ENCODE results near the gene SCML1.

Gene SCML1

GRCh38 chrX:17736856-17737709, at the start of gene SCML1:
Gene SCML1 (plus strand): TSS chrX:17737493. CDS start chrX:17744187, 6,694 bp downstream.
- DNase-seq (ENCODE audit: low read depth, low spot score) = peak; percentile 84

DNA sequence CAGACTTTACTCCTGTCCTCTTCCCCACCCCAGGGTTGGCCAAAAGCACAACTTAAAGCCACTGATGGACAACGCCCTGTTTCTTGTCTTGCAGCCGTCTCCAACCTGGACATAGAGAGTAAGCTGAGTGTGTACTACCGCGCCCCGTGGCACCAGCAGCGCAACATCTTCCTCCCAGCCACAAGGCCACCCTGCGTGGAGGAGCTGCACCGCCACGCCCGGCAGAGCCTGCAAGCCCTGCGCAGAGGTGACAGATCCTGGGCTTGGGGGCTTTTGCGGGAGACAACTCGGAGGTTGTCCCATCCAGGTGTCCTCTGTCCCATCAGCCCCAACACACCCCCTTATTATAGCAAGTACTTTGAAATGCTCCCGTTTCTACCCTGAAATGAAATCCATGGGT, 49.6 kb upstream of the SCML1 start:
- no peak for DNase-seq (ENCODE audit: low read depth, low spot score)

DNA sequence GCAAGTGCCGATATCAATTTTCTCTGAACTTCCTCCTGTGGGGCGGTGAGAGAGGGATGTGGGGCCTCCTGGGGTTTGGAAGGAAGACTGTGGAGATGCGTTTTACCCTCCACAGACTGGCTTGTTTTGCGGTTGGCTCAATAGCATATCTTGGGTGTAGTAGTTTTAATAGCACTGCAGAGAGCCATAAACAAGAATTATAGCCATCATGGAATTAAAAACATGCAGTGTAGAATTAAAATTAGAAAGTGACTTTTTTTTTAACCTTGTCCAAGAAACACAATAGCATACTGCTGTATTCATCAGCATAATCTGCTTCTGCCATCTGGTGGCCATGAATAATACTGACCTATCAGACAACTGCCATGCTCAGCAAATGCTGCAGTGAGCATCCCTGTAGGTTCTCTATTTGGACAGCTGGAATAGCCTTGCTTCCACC, 47.3 kb upstream of the SCML1 start:
- DNase-seq (ENCODE audit: low read depth, low spot score) = peak; percentile 65

DNA sequence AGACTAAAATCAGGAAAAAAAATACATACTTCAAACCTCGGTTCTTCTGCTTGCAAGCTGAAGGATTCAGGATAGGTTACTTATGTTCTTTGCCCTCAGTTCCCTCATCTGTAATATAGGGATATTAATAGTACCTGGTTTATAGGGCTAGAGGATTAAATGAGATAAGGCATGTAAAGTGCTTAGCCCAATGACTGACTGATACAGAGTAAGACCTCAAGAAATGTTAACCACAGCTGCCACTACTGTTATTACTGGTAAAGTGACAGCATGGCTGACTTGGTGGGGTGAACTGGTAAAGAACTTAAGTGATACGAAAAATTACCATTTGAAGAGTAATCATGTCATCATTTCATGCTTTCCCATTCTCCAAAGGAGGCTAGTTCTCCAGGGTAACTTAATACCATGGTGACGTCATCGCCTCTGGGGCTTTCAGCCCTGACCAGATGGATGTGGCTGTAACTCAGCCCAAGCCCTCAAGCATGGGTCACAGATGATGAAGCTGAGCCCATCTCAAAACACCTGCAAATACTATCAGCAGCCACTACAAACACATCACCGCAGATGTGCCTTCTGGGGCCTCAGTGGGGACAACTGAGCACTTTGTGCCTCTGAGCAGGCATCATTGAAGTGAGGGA, 44.5 kb upstream of the SCML1 start:
- no peak for DNase-seq (ENCODE audit: low read depth, low spot score)

- DNase-seq (ENCODE audit: low read depth, low spot score) = no peak
Measured at GRCh38 chrX:17697191-17697590, 40.1 kb upstream of the SCML1 start.

GRCh38 chrX:17700976-17701375, 36.3 kb upstream of the SCML1 start:
- no peak for DNase-seq (ENCODE audit: low read depth, low spot score)

- no peak for DNase-seq (ENCODE audit: low read depth, low spot score)
Measured at GRCh38 chrX:17703201-17703600, 34.1 kb upstream of the SCML1 start.

DNA sequence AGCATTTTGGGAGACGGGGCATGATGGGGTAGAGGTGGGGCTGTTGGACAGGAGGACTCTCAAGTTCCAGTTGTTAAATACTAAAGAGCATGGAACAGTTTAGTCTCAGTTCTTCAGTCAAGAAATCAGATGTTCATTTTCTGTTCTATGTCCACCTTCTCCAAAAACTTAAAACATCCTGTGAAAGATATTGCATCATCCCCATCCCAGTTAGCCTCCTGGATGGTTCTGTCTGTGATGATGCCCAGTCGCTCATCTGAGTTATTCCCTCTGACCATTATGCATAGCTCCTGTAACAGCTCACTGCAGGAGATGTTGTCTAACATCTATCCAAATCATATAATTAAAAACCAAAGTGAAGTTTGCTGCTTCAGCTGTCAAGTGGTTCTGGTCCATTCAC, 32.1 kb upstream of the SCML1 start:
- no peak for DNase-seq (ENCODE audit: low read depth, low spot score)

- no peak for DNase-seq (ENCODE audit: low read depth, low spot score)
Measured at GRCh38 chrX:17706676-17707075, 30.6 kb upstream of the SCML1 start.

DNA sequence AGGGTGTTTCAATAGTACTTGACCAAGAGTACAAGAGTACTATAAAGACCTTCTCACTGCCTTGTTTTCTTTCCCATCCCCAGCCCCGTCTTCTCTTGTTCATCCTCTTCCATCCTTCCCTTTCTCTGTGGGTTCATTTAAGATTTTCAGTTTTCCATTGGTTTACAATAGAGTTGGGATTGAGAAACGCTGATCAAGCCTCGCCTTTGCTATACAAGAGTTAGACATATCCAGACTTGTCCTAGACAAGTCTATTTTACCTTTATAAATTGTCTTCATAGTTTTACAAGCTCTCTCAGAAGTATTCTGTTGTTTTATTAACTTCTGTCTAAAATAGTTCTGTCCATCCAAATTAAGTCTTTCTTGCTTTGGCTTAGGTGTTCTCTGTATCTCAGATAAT, 29.6 kb upstream of the SCML1 start:
- DNase-seq (ENCODE audit: low read depth, low spot score) = no peak

GRCh38 chrX:17710871-17711301, 26.4 kb upstream of the SCML1 start:
- DNase-seq (ENCODE audit: low read depth, low spot score) = no peak

DNA sequence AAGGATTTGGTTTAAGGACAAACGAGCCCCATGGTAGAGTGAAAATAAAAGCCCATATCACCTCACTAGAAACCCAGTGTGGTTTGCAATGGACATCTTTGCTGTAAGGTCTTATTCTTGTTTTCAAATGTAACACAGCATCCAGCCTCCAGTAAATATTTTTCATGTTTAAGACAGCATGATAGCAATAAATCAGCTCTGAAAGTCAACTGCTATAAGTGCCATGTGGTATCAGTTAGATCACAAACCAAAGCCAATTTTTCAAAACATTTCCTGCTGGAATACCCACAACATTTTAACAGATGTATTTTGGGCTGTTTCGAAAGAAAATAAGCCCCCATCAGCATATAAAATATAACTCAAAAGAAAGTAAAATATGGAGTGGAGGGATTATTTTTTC, 24.0 kb upstream of the SCML1 start:
- DNase-seq (ENCODE audit: low read depth, low spot score) = no peak

GRCh38 chrX:17718649-17719165, 18.6 kb upstream of the SCML1 start:
- no peak for DNase-seq (ENCODE audit: low read depth, low spot score)

DNA sequence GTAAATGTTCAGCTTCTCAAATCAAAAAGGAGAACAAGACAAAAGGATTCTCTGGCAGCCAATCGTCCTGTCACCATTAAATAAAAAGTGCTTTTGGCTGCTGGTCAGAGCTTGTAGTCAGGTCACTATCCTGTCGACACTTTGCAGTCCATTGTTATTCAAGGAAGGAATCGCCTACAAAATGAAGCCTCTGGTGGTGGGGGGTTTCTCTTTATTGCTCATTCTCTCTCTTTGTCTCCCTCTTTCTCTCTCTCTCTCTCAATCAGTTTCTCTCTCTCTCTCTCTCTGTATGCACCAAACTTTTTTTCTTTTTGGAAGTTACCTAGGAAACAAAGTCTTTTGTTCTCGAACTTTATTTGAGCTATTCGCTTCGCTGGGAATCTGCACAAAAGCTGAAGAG, 17.6 kb upstream of the SCML1 start:
- DNase-seq (ENCODE audit: low read depth, low spot score) = no peak

DNA sequence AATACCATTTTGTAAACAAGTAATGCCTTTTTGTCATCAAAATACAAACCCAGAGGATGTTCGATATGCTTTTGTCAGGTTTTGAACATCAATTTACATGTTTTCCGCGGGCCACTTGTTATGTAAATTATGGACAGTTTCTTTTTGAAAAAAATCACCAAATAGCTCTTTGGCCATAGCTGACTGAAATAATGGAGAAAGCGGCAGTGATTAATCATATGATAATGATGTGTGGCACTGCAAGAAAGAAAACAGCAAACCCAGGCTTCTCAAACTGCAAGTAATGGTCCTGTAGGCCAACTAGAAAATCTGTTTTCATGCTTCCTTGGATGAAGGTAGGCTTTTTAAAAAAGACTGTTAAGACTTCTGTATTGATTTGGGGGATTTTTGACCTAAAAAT, 15.6 kb upstream of the SCML1 start:
- DNase-seq (ENCODE audit: low read depth, low spot score) = no peak

- DNase-seq (ENCODE audit: low read depth, low spot score) = no peak
Measured at GRCh38 chrX:17725181-17725580, 12.1 kb upstream of the SCML1 start.

DNA sequence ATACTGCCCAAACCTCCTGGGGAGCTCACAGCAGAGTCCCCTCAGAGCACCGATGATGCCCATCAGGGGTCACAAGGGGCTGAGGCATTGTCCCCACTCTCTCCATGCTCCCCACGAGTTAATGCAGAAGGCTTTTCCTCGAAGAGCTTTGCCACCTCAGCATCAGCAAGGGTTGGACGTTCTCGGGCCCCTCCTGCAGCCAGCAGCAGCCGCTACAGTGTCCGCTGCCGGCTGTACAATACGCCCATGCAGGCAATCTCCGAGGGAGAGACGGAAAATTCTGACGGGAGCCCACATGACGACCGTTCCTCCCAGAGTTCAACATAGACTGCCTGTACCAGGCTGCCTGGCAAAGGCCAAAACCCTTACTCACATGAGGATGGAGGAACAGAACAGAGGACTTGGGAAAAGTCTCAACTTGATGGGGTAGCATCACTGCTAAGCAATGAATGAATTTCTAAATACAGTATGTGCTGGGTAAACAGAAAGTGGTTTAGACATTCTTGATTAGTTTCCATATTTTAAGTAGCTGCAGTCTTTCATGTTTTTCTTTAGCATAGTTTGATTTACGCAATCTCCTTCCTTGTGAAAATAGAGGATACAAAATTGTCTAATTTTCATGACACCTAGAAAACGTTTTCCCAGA, 5.0 kb upstream of the SCML1 start:
- DNase-seq (ENCODE audit: low read depth, low spot score) = no peak

- DNase-seq (ENCODE audit: low read depth, low spot score) = no peak
Measured at GRCh38 chrX:17735406-17735805, 1.9 kb upstream of the SCML1 start.

GRCh38 chrX:17736478-17736855, 826 bp upstream of the SCML1 start:
- no peak for DNase-seq (ENCODE audit: low read depth, low spot score)

GRCh38 chrX:17737710-17737985, 355 bp downstream of the SCML1 start:
- DNase-seq (ENCODE audit: low read depth, low spot score) = no peak

- no peak for DNase-seq (ENCODE audit: low read depth, low spot score)
Measured at GRCh38 chrX:17737986-17738713, 857 bp downstream of the SCML1 start.

All from brain pericyte (primary cell).